Breast epithelium (tissue), 3 donors: ENCODE data around the gene TMEM63B.

Experiments used
- CTCF ChIP-seq, 3 donors: fragments of 450-650 bp; IDR thresholded peaks; one replicate each; pipeline ENCODE4 v1.5.1; 2016 to 2017; ENCODE audit warnings: antibody characterized with exemption in 3 of 3, mild to moderate bottlenecking in 3 of 3, moderate library complexity in 3 of 3
- POLR2A ChIP-seq: fragments of 450-650 bp; IDR thresholded peaks from one replicate; pipeline ENCODE4 v1.6.1; 2016; ENCODE audit warnings: antibody characterized with exemption, mild to moderate bottlenecking, moderate library complexity
- POLR2AphosphoS5 ChIP-seq, 3 donors: sonication (generic); formaldehyde crosslinking; IDR thresholded peaks; one replicate each; pipeline ENCODE4 v1.6.1; 2017; ENCODE audit warnings: antibody characterized with exemption in 3 of 3

- no peak for TF ChIP-seq CTCF (IDR thresholded peaks at IDR 0.05)
- no peak for TF ChIP-seq POLR2AphosphoS5 (IDR thresholded peaks at IDR 0.05)
- no peak for TF ChIP-seq POLR2A
Measured at GRCh38 chr6:44201200-44201599, 73.8 kb downstream of the TMEM63B start.
